OCI-LY3 (cell line): ENCODE data around the gene RECK.

Source experiments
- CTCF ChIP-seq: fragments of 200-600, 300-600 bp; sonication (generic); IDR thresholded peaks from 2 replicates; pipeline ENCODE4 v1.5.1; 2014; ENCODE audit warnings: antibody characterized with exemption, low read length, low read depth
- EZH2phosphoT487 ChIP-seq: fragments of 200-600 bp; shearing (Covaris generic); IDR thresholded peaks from 2 replicates; pipeline ENCODE4 v1.6.1; 2018; ENCODE audit warnings: antibody characterized with exemption, mixed run types, low read depth

- no peak for TF ChIP-seq CTCF
- no peak for TF ChIP-seq EZH2phosphoT487
Observed at GRCh38 chr9:36123515-36123914, 86.8 kb downstream of the RECK start.
